Measurements from ENCODE around the gene SLC39A3.

The SLC39A3 gene

GRCh38 chr19:2739602-2740313 lies at the start of gene SLC39A3:
TSS of gene SLC39A3 (minus strand) at chr19:2740017. CDS start at chr19:2737257, 2,760 bp downstream.
- peak; percentile 40 for FAIRE-seq
- DNase-seq (ENCODE audit: low spot score), result peak; percentile 94

- DNase-seq (ENCODE audit: low spot score) (no peak), FAIRE-seq (no peak)
Measured at GRCh38 chr19:2788237-2788636, 48.4 kb upstream of the SLC39A3 start.

- no peak for FAIRE-seq
- no peak for DNase-seq (ENCODE audit: low spot score)
Measured at GRCh38 chr19:2787115-2787514, 47.3 kb upstream of the SLC39A3 start.

GRCh38 chr19:2785244-2785997 lies 45.6 kb upstream of the SLC39A3 start, which contains the start of gene THOP1:
TSS of gene THOP1 (plus strand) at chr19:2785503. CDS start at chr19:2785663, 160 bp downstream.
- FAIRE-seq (peak; percentile 79), DNase-seq (ENCODE audit: low spot score) (peak; percentile 97)

- FAIRE-seq (no peak), DNase-seq (ENCODE audit: low spot score) (no peak)
Measured at GRCh38 chr19:2783781-2784145, 43.9 kb upstream of the SLC39A3 start.

- FAIRE-seq (peak; percentile 80), DNase-seq (ENCODE audit: low spot score) (peak; percentile 97)
Measured at GRCh38 chr19:2782936-2783780, 43.3 kb upstream of the SLC39A3 start, which contains the start of gene SGTA. TSS of gene SGTA (minus strand) at chr19:2783273. CDS start at chr19:2769068, 14,205 bp downstream.

GRCh38 chr19:2782329-2782935 lies 42.6 kb upstream of the SLC39A3 start:
- no peak for DNase-seq (ENCODE audit: low spot score)
- no peak for FAIRE-seq

GRCh38 chr19:2780284-2780683 lies 40.5 kb upstream of the SLC39A3 start:
- DNase-seq (ENCODE audit: low spot score) (no peak), FAIRE-seq (no peak)

- FAIRE-seq, result no peak
- DNase-seq (ENCODE audit: low spot score), result no peak
Measured at GRCh38 chr19:2779121-2779740, 39.4 kb upstream of the SLC39A3 start.

GRCh38 chr19:2777952-2778683 lies 38.3 kb upstream of the SLC39A3 start:
- DNase-seq (ENCODE audit: low spot score) (no peak), FAIRE-seq (no peak)

- FAIRE-seq, result peak; percentile 70
Measured at GRCh38 chr19:2775556-2776430, 36.0 kb upstream of the SLC39A3 start.

GRCh38 chr19:2774953-2775555 lies 35.2 kb upstream of the SLC39A3 start:
- DNase-seq (ENCODE audit: low spot score) (no peak), FAIRE-seq (no peak)

More at GRCh38 chr19:2775556-2776430, 36.0 kb upstream of the SLC39A3 start:
- peak; percentile 71 for DNase-seq (ENCODE audit: low spot score)

- DNase-seq (ENCODE audit: low spot score), result no peak
Measured at GRCh38 chr19:2774083-2774679, 34.4 kb upstream of the SLC39A3 start.

GRCh38 chr19:2771786-2772674 lies 32.2 kb upstream of the SLC39A3 start:
- FAIRE-seq (no peak), DNase-seq (ENCODE audit: low spot score) (no peak)

More at GRCh38 chr19:2774083-2774679, 34.4 kb upstream of the SLC39A3 start:
- no peak for FAIRE-seq

- FAIRE-seq, result no peak
Measured at GRCh38 chr19:2770055-2771013, 30.5 kb upstream of the SLC39A3 start.

GRCh38 chr19:2769218-2769617 lies 29.4 kb upstream of the SLC39A3 start:
- FAIRE-seq (no peak), DNase-seq (ENCODE audit: low spot score) (no peak)

More at GRCh38 chr19:2770055-2771013, 30.5 kb upstream of the SLC39A3 start:
- DNase-seq (ENCODE audit: low spot score), result no peak
